HepG2 (cell line): ENCODE data around the gene PAK2.

Experiments
- AFF4 ChIP-seq: sonication (generic); formaldehyde crosslinking; IDR thresholded peaks from 2 replicates; pipeline ENCODE4 v1.4.0; 2020; ENCODE audit warnings: missing genetic modification reagents
- CREB1 ChIP-seq, 2 experiments: fragments of 450-650 bp in 1 of 2; IDR thresholded peaks; 2 replicates each; pipeline ENCODE4 v1.6.1; 2016 to 2017; ENCODE audit warnings: control low read depth in 1 of 2, mild to moderate bottlenecking in 1 of 2, missing compliant biosample characterization in 1 of 2, missing genetic modification characterization in 1 of 2
- E2F1 ChIP-seq: sonication (generic); formaldehyde crosslinking; IDR thresholded peaks from 2 replicates; pipeline ENCODE4 v1.5.0; 2020; ENCODE audit warnings: missing genetic modification reagents
- EP300 ChIP-seq, 3 experiments: sonication (generic) in 1 of 3; formaldehyde crosslinking in 1 of 3; IDR thresholded peaks; 2 replicates each; pipeline versions ENCODE4 v1.5.1 to v1.6.1; 2011 to 2020; ENCODE audit warnings: low read depth in 2 of 3, low read length in 2 of 3, borderline replicate concordance in 1 of 3, improper control_type of control experiment in 1 of 3, mild to moderate bottlenecking in 1 of 3, missing genetic modification reagents in 1 of 3, moderate library complexity in 1 of 3
- ERF ChIP-seq: IDR thresholded peaks from 2 replicates; pipeline ENCODE4 v1.6.1; 2018; ENCODE audit warnings: missing biosample characterization, missing genetic modification reagents
- YY1 ChIP-seq: IDR thresholded peaks from 2 replicates; pipeline ENCODE4 v1.6.1; 2011; ENCODE audit warnings: low read length, low read depth, moderate library complexity, mild to moderate bottlenecking; ENCODE audit not compliant: insufficient read depth, insufficient replicate concordance
- ZNF280D ChIP-seq: sonication (generic); formaldehyde crosslinking; IDR thresholded peaks from 2 replicates; pipeline ENCODE4 v1.5.1; 2020; ENCODE audit warnings: mild to moderate bottlenecking, missing genetic modification reagents
- ZNF746 ChIP-seq: sonication (generic); formaldehyde crosslinking; IDR thresholded peaks from 2 replicates; pipeline ENCODE4 v1.8.0; 2022; ENCODE audit warnings: mild to moderate bottlenecking, missing genetic modification reagents

GRCh38 chr3:196757876-196758739 lies 18.5 kb downstream of the PAK2 start:
- TF ChIP-seq CREB1 (IDR thresholded peaks at IDR 0.05) (peak; percentile 54), CREB1 (CRISPR knock-in tag; IDR thresholded peaks at IDR 0.05) (0 out of 2 replicates have a peak, but pooled peaks have one; percentile 24), ZNF746 (CRISPR knock-in tag) (no peak), ZNF280D (no peak), YY1 (no peak), EP300 (IDR thresholded peaks at IDR 0.05; ENCODE audit: low read depth in 2 of 2, low read length in 2 of 2) (no peak), EP300 (CRISPR knock-in tag; IDR thresholded peaks at IDR 0.05; ENCODE audit: borderline replicate concordance) (no peak), ERF (no peak), AFF4 (no peak), E2F1 (CRISPR knock-in tag) (no peak)
